ENCODE data around the gene SIRPG.
A peak's percentile ranks its signal among the peaks of the same experiment; 100 is the strongest.
"Not testable (repeated sequence)": the region's sequence is repeated elsewhere in the genome, so short reads cannot be mapped to it uniquely, and the experiment has no call there.

The SIRPG gene

DNA sequence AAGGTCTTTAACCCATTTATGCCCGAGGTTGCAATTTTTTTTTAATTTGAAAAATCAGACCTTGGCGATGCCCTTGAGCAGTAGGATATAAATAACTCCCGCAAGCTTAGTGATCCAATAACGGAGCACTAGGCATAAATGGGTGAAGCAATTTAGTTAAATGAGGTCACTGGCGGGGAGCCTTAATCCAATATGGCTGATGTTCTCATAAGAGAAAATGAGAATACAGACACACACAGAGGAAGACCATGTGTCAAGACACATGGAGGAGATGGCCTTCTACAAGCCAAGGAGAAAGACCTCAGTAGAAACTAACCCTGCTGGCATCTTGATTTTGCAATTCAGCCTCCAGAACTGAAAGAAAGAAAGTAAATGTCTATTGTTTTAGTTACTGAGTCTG lies 735 bp downstream of the SIRPG start:
- Mint-ChIP-seq H3K4me3 (peak overlapping the region; percentile 77), H3K27ac (peak overlapping the region; percentile 94), H3K36me3 (peaks cover 10% of the 10 kb centered on the region), H3K9me3 (no peaks in the 10 kb centered on the region), H3K4me1 (peaks cover 91% of the 10 kb centered on the region)
- DNase-seq (ENCODE audit: low spot score in 2 of 2), result no peak
- ATAC-seq, result no peak

DNA sequence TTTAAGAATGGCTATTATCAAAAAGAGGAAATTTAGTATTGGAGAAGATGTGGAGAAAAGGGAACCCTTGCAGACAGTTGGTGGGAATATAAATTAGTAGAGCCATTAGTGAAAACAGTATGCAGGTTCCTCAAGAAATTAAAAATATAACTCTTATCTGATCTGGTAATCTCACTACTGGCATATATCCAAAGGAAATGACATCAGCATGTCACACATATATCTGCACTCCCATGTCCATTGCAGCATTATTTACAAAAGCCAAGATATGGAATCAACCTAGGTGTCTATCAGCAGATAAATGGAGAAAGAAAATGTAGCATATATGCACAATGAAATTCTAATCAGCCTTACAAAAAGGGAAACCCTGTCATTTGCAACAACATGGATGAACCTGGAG lies 2.6 kb downstream of the SIRPG start:
- H3K4me3 Mint-ChIP-seq, result peak overlapping the region; percentile 49
- H3K27ac Mint-ChIP-seq, result no peak overlapping the region
- H3K4me1 Mint-ChIP-seq, result peaks cover 90% of the 10 kb centered on the region
- no peak for ATAC-seq
- no peaks in the 10 kb centered on the region for H3K9me3 Mint-ChIP-seq
- DNase-seq (ENCODE audit: low spot score in 2 of 2), result no peak
- H3K36me3 Mint-ChIP-seq, result peaks cover 10% of the 10 kb centered on the region

DNA sequence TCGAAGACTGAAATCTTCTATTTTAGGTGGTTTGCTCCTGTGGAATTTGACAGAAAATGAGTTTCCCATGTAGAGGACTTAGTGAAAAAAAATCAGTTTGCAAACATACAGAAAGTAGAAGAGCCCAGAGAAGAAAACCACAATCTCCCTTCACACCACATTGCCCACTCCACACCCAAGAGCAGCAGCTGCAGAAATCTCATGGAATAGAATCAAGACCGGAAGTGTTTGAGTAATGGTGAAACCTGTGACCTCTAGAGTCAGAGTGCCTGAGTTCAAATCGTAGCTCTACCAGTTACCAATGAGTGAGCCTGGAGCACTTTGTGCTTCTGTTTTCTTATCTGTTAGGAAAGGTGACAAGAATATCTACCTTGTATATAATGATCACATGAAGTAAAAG lies 4.6 kb downstream of the SIRPG start:
- Mint-ChIP-seq H3K36me3 (peaks cover 14% of the 10 kb centered on the region), H3K4me1 (peaks cover 70% of the 10 kb centered on the region), H3K4me3 (peak overlapping the region; percentile 33), H3K9me3 (no peaks in the 10 kb centered on the region), H3K27ac (peak overlapping the region; percentile 32)
- ATAC-seq (peak; percentile 64), DNase-seq (ENCODE audit: low spot score in 2 of 2) (no peak)

DNA sequence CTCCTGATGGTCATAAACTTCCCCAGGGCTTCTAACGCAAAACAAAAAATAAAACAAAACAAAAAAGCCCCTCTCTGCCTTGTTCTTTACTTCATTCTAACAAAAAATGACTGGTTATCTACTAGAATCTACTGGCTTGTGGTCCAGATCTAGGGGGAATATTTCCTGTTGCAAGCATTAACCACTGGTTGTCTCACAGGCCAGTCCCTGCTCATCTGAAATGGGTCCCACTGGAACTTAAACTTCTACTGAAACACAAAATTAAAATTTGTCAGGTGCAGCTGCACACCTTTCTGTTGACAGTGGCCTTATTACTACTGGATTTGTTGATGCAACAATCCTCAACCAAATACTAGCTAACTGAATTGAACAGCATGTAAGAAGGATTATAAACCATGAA lies 5.5 kb downstream of the SIRPG start:
- H3K9me3 Mint-ChIP-seq, result no peaks in the 10 kb centered on the region
- H3K4me3 Mint-ChIP-seq, result no peak overlapping the region
- ATAC-seq (no peak), DNase-seq (ENCODE audit: low spot score in 2 of 2) (no peak)
- no peak overlapping the region for H3K27ac Mint-ChIP-seq
- H3K4me1 Mint-ChIP-seq, result peaks cover 61% of the 10 kb centered on the region
- H3K36me3 Mint-ChIP-seq, result peaks cover 15% of the 10 kb centered on the region

DNA sequence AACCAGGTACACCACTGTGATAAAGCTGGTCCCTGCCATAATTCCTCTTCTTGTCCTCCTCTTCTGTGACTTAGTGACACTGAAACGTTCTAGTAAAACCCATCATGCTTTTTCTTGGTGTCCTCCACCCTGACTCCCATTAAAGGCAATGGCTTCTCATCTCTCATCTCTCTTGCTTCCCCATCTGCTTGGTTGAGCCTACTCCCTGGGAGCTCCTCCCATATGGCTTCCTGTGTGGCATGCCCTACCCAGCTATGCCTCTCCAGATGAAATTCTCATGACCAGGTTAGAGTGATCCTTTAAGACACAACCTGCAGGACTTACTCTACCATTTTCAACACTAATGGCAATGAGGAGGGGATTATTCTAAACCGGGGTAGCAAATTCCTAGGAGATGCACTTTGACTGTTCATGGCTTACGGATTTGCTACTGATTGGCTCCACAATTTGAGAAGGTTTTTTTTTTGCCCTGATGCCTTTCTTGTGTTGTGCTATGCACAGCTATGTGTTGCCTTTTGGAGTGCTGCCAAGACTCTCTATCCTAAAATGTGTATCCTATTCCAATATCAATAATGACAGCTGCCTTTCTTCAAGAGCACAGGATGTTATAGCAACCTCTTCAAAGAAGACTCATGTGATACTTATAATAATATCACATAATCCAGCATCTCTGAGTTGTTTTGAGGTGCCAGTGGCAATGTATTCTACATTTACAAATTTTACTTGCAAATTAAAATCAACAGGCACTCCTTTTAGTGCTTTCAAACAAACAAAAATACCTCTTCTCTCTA lies 6.1 kb downstream of the SIRPG start:
- no peak for DNase-seq (ENCODE audit: low spot score in 2 of 2)
- peaks cover 15% of the 10 kb centered on the region for H3K36me3 Mint-ChIP-seq
- no peak overlapping the region for H3K4me3 Mint-ChIP-seq
- H3K9me3 Mint-ChIP-seq, result no peaks in the 10 kb centered on the region
- peaks cover 55% of the 10 kb centered on the region for H3K4me1 Mint-ChIP-seq
- no peak overlapping the region for H3K27ac Mint-ChIP-seq
- no peak for ATAC-seq

DNA sequence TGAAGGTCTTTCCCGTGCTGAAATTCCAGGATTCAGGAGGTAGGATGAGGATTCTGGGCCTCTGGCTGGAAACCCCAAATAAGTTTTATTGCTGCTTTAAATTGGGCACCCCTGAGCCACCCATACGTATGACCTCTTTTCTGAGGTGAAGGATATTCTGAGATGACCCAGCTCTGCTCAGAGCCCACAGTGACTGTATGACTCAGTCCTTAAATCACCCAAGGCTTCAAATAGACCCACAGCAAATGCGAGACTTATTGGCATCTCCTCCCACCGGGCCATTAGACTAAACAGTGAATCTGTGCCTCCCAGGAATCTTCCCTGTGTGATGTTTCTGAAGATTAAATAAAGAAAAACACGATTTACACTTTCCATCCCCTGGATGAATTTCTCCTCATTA lies 9.5 kb downstream of the SIRPG start:
- DNase-seq (ENCODE audit: low spot score in 2 of 2) (no peak), ATAC-seq (peak; percentile 94)
- Mint-ChIP-seq H3K4me1 (peaks cover 28% of the 10 kb centered on the region), H3K9me3 (no peaks in the 10 kb centered on the region), H3K27ac (no peak overlapping the region), H3K36me3 (peaks cover 6% of the 10 kb centered on the region), H3K4me3 (no peak overlapping the region)

DNA sequence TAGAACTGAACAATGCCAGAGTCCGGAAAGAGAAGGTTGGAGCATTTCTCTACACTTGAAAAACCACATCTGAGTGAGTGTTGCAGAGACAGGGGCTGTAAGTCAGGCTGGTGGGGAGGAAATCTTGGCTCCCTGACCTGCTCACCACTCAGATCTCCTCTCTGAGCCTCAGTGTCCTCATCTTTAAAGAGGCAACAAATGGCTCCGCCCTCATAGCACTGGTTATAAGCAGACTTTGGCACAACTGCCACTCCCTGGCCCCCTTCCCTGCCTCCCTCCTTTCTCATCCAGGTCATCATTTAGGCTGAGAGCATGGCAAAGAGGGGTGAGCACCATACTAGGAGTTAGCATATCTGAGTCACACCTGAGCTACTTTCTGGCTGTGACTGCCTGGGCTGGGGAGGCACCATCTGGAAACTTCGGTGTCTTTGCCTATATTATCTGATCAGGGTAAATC lies 10.6 kb downstream of the SIRPG start:
- peaks cover 20% of the 10 kb centered on the region for H3K4me1 Mint-ChIP-seq
- H3K27ac Mint-ChIP-seq, result no peak overlapping the region
- no peaks in the 10 kb centered on the region for H3K9me3 Mint-ChIP-seq
- DNase-seq (ENCODE audit: low spot score in 2 of 2) (no peak), ATAC-seq (peak; percentile 44)
- no peak overlapping the region for H3K4me3 Mint-ChIP-seq
- peaks cover 4% of the 10 kb centered on the region for H3K36me3 Mint-ChIP-seq

DNA sequence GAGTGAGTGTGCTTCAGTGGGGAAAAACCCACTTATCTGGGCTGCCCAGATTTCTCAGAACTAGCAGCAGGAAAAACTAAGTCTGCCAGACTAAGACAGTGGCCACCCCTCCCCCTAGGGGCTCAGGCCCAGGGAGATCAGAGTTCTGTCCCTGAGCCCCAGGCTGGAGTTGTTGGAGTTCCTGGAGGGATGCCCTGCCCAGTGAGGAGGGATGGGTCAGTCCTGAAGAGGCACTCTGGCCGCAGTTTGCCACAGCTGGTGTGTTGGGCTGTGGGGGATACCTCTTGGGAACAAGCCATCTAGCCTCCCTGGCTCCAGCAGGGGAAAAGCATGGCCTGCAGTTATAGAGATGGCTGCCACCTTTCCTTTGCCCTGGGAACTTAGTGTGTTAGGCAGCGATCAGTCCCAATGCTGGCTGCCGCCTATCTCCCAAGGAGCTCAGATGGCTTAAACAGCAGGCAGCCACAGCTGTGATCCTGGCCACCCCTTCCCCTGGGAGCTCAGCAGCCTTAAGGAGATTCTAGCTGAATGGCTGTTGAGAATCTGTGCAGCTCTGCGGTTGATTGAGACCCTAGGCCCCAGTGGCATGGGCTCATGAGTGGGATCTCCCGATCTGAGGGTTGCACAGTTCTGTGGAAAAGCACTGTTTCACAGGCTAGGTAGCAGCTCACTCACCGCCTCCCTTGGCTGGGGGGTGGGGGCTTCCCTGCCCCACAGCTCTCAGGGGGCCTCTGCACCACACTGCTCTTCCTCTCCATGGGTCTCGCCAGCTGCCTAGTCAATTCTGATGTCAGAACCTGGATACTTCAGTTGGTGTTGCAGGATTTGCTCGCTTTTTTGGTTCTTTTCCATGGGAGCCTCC lies 13.2 kb downstream of the SIRPG start:
- Mint-ChIP-seq H3K9me3 (peaks cover 5% of the 10 kb centered on the region), H3K4me1 (no peaks in the 10 kb centered on the region), H3K27ac (no peak overlapping the region), H3K4me3 (no peak overlapping the region), H3K36me3 (peaks cover 4% of the 10 kb centered on the region)
- DNase-seq (ENCODE audit: low spot score in 2 of 2) (no peak), ATAC-seq (no peak)

DNA sequence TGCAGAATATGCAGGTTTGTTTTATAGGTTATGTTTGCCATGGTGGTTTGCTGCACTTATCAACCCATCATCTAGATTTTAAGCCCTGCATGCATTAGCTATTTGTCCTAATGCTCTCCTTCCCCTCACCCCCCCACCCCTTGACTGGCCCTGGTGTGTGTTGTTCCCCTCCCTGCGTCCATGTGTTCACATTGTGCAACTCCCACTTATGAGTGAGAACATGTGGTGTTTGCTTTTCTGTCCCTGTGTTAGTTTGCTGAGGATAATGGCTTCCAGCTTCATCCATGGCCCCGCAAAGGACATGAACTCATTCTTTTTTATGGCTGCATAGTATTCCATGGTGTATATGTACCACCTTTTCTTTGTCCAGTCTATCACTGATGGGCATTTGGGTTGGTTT lies 18.9 kb downstream of the SIRPG start:
- not testable (repeated sequence) for H3K4me1 Mint-ChIP-seq; DNase-seq (ENCODE audit: low spot score in 2 of 2); H3K4me3 Mint-ChIP-seq; H3K36me3 Mint-ChIP-seq; H3K9me3 Mint-ChIP-seq; H3K27ac Mint-ChIP-seq; ATAC-seq

DNA sequence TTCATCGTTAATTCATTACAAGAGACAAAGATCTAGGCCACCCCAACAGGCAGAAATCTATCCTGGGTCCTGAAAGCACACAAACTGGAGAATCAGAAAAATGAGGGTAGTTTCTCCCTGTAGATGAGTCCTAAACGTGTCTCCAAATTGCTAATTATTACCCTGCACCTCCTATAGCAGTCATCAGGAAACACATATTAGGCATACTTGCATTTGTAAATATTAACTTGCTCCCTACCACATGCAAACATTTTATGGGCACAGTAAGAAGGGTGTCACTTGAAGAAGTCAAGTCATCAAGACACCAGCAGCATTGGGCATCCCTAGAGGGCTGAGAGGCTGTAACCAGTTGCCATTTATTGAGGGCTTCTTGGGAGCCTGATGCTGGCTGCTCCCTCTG lies 19.8 kb downstream of the SIRPG start:
- Mint-ChIP-seq H3K36me3 (peaks cover 2% of the 10 kb centered on the region), H3K4me3 (no peak overlapping the region), H3K27ac (no peak overlapping the region), H3K4me1 (peaks cover 2% of the 10 kb centered on the region), H3K9me3 (peaks cover 5% of the 10 kb centered on the region)
- DNase-seq (ENCODE audit: low spot score in 2 of 2), result no peak
- no peak for ATAC-seq

DNA sequence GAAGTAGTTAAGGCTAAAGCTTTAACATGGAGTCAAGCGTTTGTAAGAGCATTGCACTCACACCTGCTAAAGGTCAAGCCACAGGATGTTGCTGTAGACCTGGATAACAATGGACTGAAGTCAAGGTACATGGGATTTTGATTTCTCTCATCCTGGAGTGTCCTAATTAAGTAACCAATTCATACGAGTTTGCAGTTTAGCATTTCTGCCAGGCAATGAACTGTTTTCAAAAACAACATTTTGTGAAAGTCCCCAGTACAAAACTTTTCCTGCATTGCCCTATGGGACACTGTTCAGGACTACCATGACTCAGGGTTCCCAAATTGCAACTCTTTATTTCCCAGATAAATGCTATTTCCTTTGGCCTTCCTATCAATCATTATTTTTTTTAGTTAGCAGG lies 20.4 kb downstream of the SIRPG start:
- peaks cover 5% of the 10 kb centered on the region for H3K9me3 Mint-ChIP-seq
- peaks cover 7% of the 10 kb centered on the region for H3K4me1 Mint-ChIP-seq
- H3K36me3 Mint-ChIP-seq, result peaks cover 7% of the 10 kb centered on the region
- H3K27ac Mint-ChIP-seq, result no peak overlapping the region
- DNase-seq (ENCODE audit: low spot score in 2 of 2), result no peak
- H3K4me3 Mint-ChIP-seq, result no peak overlapping the region
- no peak for ATAC-seq

DNA sequence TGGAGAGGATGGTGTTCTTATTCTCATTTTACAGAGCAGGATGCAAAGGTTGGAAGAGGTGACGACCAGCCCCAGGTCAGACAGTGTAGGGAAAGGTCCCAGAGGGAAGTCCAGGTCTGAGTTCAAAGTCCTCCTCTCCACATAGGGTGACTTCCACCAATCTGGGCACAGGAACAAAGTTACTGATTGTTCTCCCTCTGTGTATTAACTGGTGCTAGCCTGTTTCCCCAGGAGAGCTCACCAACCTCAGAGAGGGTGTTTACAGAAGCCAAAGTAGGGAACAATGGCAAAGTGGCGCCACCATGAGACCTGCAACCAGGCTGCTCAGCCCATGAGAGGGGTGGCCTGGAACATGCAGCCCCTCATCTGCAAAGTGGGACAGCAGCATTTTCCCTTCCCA lies 21.0 kb downstream of the SIRPG start:
- peaks cover 13% of the 10 kb centered on the region for H3K4me1 Mint-ChIP-seq
- DNase-seq (ENCODE audit: low spot score in 2 of 2), result no peak
- no peak for ATAC-seq
- no peak overlapping the region for H3K4me3 Mint-ChIP-seq
- peaks cover 7% of the 10 kb centered on the region for H3K36me3 Mint-ChIP-seq
- H3K9me3 Mint-ChIP-seq, result peaks cover 5% of the 10 kb centered on the region
- no peak overlapping the region for H3K27ac Mint-ChIP-seq

DNA sequence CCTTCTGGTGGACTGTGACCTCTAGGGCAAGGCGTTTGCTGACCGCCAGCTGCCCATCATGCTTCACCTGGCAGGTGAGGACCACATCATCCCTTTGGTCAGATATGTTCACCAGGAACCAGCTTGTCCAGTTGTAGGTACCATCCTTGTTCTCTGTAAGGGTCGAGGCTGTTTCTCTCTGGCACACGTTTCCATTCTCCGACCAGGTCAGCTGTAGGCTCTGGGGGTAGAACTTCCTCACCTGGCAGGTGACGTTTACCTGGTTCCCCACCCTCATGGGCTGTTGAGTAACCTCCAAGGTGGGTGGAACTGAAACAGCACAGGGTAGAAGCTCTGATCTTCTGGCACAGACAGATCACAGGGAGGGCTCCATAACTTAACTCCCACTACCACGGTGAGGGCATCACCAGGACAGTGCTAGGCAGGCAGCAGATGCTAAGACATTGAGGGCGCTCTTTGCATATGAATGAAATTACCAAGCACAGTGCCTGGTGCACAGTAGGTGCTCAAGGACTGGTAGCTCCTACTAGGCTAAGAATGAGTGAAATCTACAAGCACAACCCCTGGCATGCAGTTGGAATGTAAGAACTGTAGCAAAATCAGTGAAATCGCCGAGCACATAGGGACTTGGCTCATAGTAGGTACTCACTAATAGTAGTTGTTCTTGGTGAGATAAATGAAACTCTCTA lies 22.1 kb downstream of the SIRPG start:
- DNase-seq (ENCODE audit: low spot score in 2 of 2) (no peak), ATAC-seq (no peak)
- Mint-ChIP-seq H3K4me3 (no peak overlapping the region), H3K36me3 (peaks cover 7% of the 10 kb centered on the region), H3K4me1 (peaks cover 17% of the 10 kb centered on the region), H3K27ac (no peak overlapping the region), H3K9me3 (peaks cover 5% of the 10 kb centered on the region)

DNA sequence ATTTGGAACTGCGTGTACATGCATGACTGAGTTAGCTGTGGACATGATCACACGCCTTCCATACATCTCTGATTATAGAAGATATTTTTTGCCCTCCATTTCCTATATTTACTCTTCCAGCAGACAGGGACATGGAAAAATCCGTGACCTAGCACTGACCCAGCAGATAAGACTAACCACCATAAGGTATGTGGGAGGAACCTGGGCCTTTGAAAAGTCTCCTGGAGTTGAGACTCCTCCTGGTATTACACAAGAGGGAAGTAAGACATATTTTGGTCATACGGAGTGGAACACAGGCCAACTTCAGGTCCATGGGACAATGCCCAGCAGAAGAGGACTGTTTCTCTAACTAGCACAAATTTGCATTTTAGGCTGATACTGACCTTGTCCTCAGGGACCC lies 24.0 kb downstream of the SIRPG start:
- H3K4me3 Mint-ChIP-seq, result no peak overlapping the region
- no peak overlapping the region for H3K27ac Mint-ChIP-seq

DNA sequence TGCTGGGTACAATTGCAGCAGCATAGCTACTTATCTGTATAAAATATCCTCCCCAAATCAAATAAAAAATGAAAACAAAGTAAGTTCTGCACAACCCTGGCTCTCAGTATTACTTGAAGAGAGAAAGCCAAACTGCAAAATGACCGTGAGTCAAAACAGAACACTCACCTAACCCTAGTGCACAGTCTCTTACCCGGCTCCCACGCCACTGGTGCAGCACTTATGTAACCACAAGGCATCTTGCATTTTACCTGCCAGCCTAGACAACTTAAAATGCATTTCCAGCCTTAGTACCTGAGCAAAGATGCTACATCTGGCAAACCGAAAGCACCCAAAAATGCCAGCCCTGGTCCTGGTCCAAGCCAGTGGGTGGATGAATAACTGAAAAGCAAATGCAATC lies 25.4 kb downstream of the SIRPG start:
- Mint-ChIP-seq H3K4me1 (peaks cover 36% of the 10 kb centered on the region), H3K4me3 (peak overlapping the region; percentile 27), H3K27ac (no peak overlapping the region), H3K9me3 (no peaks in the 10 kb centered on the region), H3K36me3 (peaks cover 19% of the 10 kb centered on the region)
- DNase-seq (ENCODE audit: low spot score in 2 of 2) (peak in 1 of 2 donors; percentile 66), ATAC-seq (peak; percentile 96)

More for the DNA sequence above, 24.0 kb downstream of the SIRPG start:
- Mint-ChIP-seq H3K9me3 (no peaks in the 10 kb centered on the region), H3K4me1 (peaks cover 30% of the 10 kb centered on the region), H3K36me3 (peaks cover 18% of the 10 kb centered on the region)
- ATAC-seq, result no peak
- DNase-seq (ENCODE audit: low spot score in 2 of 2), result no peak

Measured in stimulated activated effector memory CD8-positive, alpha-beta T cell treated with anti-CD3 and anti-CD28 coated beads, Interleukin-12 subunit alpha, Interleukin-12 subunit beta, amount 100 ng/mL, for 72 hours (primary cell).